ENCODE results near the gene TMEM234.
"Not testable (repeated sequence)": the region's sequence is repeated elsewhere in the genome, so short reads cannot be mapped to it uniquely, and the experiment has no call there.

The TMEM234 gene

GRCh38 chr1:32221980-32222755, at the start of gene TMEM234, which contains the start of gene EIF3I:
TMEM234 (minus strand) TSS chr1:32222353; CDS start chr1:32222322, 31 bp downstream.
EIF3I (plus strand) TSS chr1:32222407; CDS start chr1:32222442, 35 bp downstream.
- peak; percentile 75 to 90 for DNase-seq (ENCODE audit: extremely low read depth in 1 of 2, low read depth in 1 of 2)

GRCh38 chr1:32269744-32270143, 47.6 kb upstream of the TMEM234 start:
- no peak for DNase-seq (ENCODE audit: extremely low read depth in 1 of 2, low read depth in 1 of 2)

GRCh38 chr1:32266921-32267591, 44.9 kb upstream of the TMEM234 start:
- no peak for DNase-seq (ENCODE audit: extremely low read depth in 1 of 2, low read depth in 1 of 2)

GRCh38 chr1:32265846-32266245, 43.7 kb upstream of the TMEM234 start:
- DNase-seq (ENCODE audit: extremely low read depth in 1 of 2, low read depth in 1 of 2): no peak

GRCh38 chr1:32263744-32264143, 41.6 kb upstream of the TMEM234 start:
- no peak for DNase-seq (ENCODE audit: extremely low read depth in 1 of 2, low read depth in 1 of 2)

- not testable (repeated sequence) for DNase-seq (ENCODE audit: extremely low read depth in 1 of 2, low read depth in 1 of 2)
Measured at GRCh38 chr1:32263236-32263593, 41.1 kb upstream of the TMEM234 start.

DNA sequence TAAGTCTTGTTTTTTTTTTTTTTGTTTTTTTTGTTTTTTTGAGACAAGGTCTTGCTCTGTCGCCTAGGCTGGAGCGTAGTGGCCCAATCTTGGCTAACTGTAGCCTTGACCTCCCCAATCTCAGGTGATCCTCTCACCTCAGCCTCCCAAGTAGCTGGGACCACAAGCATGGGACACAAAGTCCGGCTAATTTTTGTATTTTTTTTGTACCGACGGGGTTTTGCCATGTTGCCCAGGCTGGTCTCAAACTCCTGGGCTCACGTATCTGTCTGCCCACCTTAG, 35.0 kb upstream of the TMEM234 start:
- DNase-seq (ENCODE audit: extremely low read depth in 1 of 2, low read depth in 1 of 2): no peak

- no peak for DNase-seq (ENCODE audit: extremely low read depth in 1 of 2, low read depth in 1 of 2)
Measured at GRCh38 chr1:32256473-32257226, 34.5 kb upstream of the TMEM234 start.

DNA sequence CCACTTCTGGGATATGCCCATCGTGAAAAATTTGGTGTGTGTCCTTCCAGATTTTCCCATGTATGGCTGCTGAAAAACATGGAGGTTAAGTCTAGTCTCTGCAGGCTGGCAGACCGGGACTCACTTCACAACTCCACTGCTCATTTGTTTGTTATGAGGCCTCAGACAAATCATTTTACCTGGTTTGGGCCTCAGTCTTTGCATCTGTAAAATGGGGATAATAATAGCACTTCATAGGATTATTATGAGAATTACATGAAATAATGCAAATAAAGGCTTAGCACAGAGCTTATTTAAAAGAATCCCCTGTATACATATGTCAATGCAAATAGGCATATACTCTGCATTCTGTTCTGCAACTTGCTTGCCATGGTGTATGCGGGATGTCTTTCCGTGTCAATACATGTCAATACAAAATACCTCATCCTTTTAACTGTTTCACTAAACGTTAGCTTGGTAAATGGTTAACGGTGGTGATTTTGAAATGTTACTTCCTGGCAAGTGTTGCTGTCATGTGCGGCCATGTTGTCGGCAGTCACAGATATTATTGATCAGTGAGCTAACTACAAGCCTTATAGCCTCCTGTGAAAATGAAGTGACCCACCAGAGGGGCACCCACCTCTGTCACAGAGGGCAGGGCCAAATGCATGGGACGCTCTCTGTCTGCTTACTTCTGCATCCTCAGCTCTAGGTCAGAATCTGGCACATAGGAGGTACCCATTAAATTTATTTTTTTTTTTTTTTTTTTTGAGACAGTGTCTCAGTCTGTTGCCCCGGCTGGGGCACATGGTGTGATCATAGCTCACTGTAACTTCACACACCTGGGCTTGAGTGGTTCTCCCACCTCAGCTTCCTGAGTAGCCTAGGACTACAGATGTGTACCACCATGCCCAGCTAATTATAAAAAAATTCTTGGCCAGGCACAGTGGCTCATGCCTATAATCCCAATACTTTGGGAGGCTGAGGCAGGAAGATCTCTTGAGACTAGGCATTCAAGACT, 33.2 kb upstream of the TMEM234 start:
- DNase-seq (ENCODE audit: extremely low read depth in 1 of 2, low read depth in 1 of 2): no peak

- DNase-seq (ENCODE audit: extremely low read depth in 1 of 2, low read depth in 1 of 2): peak; percentile 56 to 70
Measured at GRCh38 chr1:32250893-32251716, 29.0 kb upstream of the TMEM234 start, which contains the start of gene LCK. LCK (plus strand) TSS chr1:32251265; CDS start chr1:32274330, 23,065 bp downstream.

GRCh38 chr1:32249831-32250525, 27.8 kb upstream of the TMEM234 start:
- peak; percentile 60 to 87 for DNase-seq (ENCODE audit: extremely low read depth in 1 of 2, low read depth in 1 of 2)

DNA sequence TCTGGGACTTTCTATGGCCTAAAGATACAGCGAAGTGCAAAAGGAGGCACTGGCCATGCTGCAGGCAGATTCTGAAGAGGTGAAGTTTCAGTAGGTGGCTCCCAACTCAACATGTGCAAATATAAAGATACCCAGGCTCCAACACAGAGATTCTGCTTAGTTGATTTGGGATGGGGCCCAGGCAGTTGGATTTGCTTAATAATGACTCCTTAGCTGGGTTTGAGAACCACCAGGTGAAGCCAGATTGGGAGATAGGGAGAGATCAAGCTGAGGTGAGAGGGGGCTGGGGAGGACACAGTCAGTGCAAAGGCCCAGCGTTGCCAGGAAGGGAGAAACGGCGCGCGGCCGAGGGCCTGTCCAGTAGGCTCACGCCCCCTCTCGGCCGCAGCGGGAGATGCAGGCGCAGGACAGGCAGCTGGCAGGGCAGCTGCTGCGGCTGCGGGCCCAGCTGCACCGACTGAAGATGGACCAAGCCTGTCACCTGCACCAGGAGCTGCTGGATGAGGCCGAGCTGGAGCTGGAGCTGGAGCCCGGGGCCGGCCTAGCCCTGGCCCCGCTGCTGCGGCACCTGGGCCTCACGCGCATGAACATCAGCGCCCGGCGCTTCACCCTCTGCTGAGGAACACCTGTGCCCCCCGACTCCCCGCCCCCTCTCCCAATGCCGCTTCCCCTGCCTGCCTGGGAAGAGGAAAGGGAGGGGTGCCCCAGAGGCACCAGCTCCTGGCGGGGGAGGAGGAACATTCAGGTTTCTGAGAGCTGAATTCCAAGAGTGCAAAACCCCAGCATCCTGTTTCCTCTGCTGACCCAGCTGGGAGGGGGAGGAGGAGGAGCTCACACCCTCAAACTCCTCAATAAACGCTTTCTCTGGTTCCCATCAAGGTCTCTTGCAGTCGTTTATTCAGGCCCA, 26.1 kb upstream of the TMEM234 start:
- DNase-seq (ENCODE audit: extremely low read depth in 1 of 2, low read depth in 1 of 2): peak; percentile 67 to 80

DNA sequence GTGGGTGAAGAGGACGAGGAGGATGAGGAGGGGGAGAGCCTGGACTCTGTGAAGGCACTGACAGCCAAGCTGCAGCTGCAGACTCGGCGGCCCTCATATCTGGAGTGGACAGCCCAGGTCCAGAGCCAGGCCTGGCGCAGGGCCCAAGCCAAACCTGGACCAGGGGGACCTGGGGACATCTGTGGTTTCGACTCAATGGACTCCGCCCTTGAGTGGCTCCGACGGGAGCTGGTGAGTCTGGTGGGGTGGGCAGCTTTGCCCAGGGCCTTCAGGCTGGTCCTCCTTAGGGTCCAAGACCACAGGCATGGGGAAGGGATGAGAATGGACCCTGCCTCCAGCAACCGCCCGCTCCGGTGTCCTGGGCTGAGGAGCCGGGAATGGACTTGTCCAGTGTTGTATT, 25.3 kb upstream of the TMEM234 start:
- no peak for DNase-seq (ENCODE audit: extremely low read depth in 1 of 2, low read depth in 1 of 2)

GRCh38 chr1:32246888-32247273, 24.7 kb upstream of the TMEM234 start, which contains the start of gene FAM167B:
FAM167B (plus strand) TSS chr1:32247222; CDS start chr1:32247422, 200 bp downstream.
- DNase-seq (ENCODE audit: extremely low read depth in 1 of 2, low read depth in 1 of 2): no peak

DNA sequence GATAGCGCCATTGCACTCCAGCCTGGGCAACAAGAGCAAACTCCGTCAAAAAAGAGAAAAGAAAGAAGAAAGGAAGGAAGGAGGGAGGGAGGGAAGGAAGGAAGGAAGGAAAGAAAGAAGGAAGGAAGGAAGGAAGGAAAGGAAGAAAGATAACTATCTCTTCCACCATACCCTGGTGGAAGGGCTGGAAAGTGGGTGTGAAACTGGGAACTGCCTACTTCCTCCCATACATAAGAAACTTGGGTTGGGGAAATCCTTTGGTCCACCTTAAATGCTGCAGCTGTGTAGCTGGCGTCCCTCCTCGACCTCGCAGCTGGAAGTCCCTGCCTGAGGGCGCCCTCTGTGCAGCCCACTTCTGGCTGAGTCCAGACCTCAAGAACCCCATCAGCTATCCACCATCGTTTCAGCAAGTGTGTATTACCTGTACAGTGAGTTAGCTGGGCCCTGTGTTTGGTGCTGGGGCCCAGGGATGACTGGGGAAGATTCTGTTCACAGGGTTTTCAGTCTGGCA, 20.2 kb upstream of the TMEM234 start:
- DNase-seq (ENCODE audit: extremely low read depth in 1 of 2, low read depth in 1 of 2): no peak

- no peak for DNase-seq (ENCODE audit: extremely low read depth in 1 of 2, low read depth in 1 of 2)
Measured at GRCh38 chr1:32241001-32241763, 19.0 kb upstream of the TMEM234 start.

Measured in stimulated activated CD8-positive, alpha-beta memory T cell treated with anti-CD3 and anti-CD28 coated beads, Interleukin-7, amount 100 ng/mL, for 48 hours (primary cell).